Trophoblast cell (in vitro differentiated cells and primary cell): ENCODE measurements around the gene FAM168A.

Experiments
- DNase-seq, 2 donors: peaks; one replicate each; pipeline ENCODE4 v3.0.0-alpha.2; 2016
- H2AFZ ChIP-seq: 2 replicates; pipeline ENCODE4 v1.6.1; 2013; ENCODE audit warnings: low read length, moderate library complexity, mild to moderate bottlenecking; ENCODE audit not compliant: insufficient read depth, poor library complexity
- H2AK5ac ChIP-seq: 2 replicates; pipeline ENCODE4 v1.6.1; 2013; ENCODE audit warnings: mild to moderate bottlenecking, low read length
- H2BK120ac ChIP-seq: 2 replicates; pipeline ENCODE4 v1.6.1; 2013; ENCODE audit warnings: low read length, mild to moderate bottlenecking, moderate library complexity; ENCODE audit not compliant: insufficient read depth, poor library complexity
- H2BK12ac ChIP-seq: 2 replicates; pipeline ENCODE4 v1.6.1; 2013; ENCODE audit warnings: mild to moderate bottlenecking, low read length, moderate library complexity
- H2BK5ac ChIP-seq: 2 replicates; pipeline ENCODE4 v1.6.1; 2013; ENCODE audit warnings: low read length, low read depth, moderate library complexity, mild to moderate bottlenecking; ENCODE audit not compliant: poor library complexity
- H3K14ac ChIP-seq: 2 replicates; pipeline ENCODE4 v1.6.1; 2013; ENCODE audit warnings: mild to moderate bottlenecking, low read length
- H3K18ac ChIP-seq: 2 replicates; pipeline ENCODE4 v1.6.1; 2013; ENCODE audit warnings: mild to moderate bottlenecking, low read length
- H3K23ac ChIP-seq: 2 replicates; pipeline ENCODE4 v1.6.1; 2013; ENCODE audit warnings: low read length
- H3K27ac ChIP-seq: 2 replicates; pipeline ENCODE4 v1.5.1; 2013; ENCODE audit warnings: low read depth, mild to moderate bottlenecking, inconsistent platforms, low read length, moderate library complexity
- H3K27me3 ChIP-seq: 2 replicates; pipeline ENCODE4 v1.6.1; 2013; ENCODE audit warnings: inconsistent platforms, mild to moderate bottlenecking, low read length, moderate library complexity; ENCODE audit not compliant: insufficient read depth
- H3K36me3 ChIP-seq, 2 experiments: 1 replicate in 1 of 2; 2 replicates in 1 of 2; pipeline ENCODE4 v1.6.1; 2013; ENCODE audit warnings: low read length in 2 of 2, mild to moderate bottlenecking in 2 of 2, moderate library complexity in 1 of 2; ENCODE audit not compliant: insufficient read depth in 2 of 2, control insufficient read depth in 1 of 2
- H3K4ac ChIP-seq: 2 replicates; pipeline ENCODE4 v1.6.1; 2013; ENCODE audit warnings: low read depth, mild to moderate bottlenecking, low read length, moderate library complexity
- H3K4me1 ChIP-seq, 2 experiments: 1 replicate in 1 of 2; 2 replicates in 1 of 2; pipeline ENCODE4 v1.6.1; 2013; ENCODE audit warnings: low read length in 2 of 2, mild to moderate bottlenecking in 2 of 2, moderate library complexity in 1 of 2; ENCODE audit not compliant: insufficient read depth in 2 of 2, control insufficient read depth in 1 of 2
- H3K4me2 ChIP-seq: 2 replicates; pipeline ENCODE4 v1.6.1; 2013; ENCODE audit warnings: inconsistent platforms, mild to moderate bottlenecking, low read length, moderate library complexity
- H3K4me3 ChIP-seq: 2 replicates; pipeline ENCODE4 v1.5.1; 2013; ENCODE audit warnings: mild to moderate bottlenecking, low read depth, low read length, inconsistent platforms
- H3K79me1 ChIP-seq: one replicate; pipeline ENCODE4 v1.6.1; 2013; ENCODE audit warnings: low read length
- H3K79me2 ChIP-seq: 2 replicates; pipeline ENCODE4 v1.6.1; 2013; ENCODE audit warnings: low read length, mild to moderate bottlenecking; ENCODE audit not compliant: control insufficient read depth, insufficient read depth, poor library complexity
- H3K9ac ChIP-seq: 2 replicates; pipeline ENCODE4 v1.6.1; 2013; ENCODE audit warnings: mild to moderate bottlenecking, low read length
- H3K9me3 ChIP-seq: 2 replicates; pipeline ENCODE4 v1.6.1; 2013; ENCODE audit warnings: low read depth, mild to moderate bottlenecking, control low read depth, inconsistent platforms, low read length; ENCODE audit not compliant: insufficient read depth
- H4K12ac ChIP-seq: 2 replicates; pipeline ENCODE4 v1.6.1; 2013; ENCODE audit warnings: low read depth, mild to moderate bottlenecking, low read length, moderate library complexity
- H4K8ac ChIP-seq: 2 replicates; pipeline ENCODE4 v1.6.1; 2013; ENCODE audit warnings: low read depth, mild to moderate bottlenecking, low read length, moderate library complexity
- H4K91ac ChIP-seq: one replicate; pipeline ENCODE4 v1.6.1; 2013; ENCODE audit warnings: low read depth, mild to moderate bottlenecking, low read length, moderate library complexity
- WGBS: extraction: QIAGEN DNeasy Blood & Tissue Kit; methylation state at CpG from one replicate; pipeline ENCODE4 v1.1.7; 2013; ENCODE audit warnings: missing lambda C conversion rate; ENCODE audit not compliant: insufficient read length, insufficient coverage; ENCODE audit errors: extremely low coverage; 5-methylcytosine and 5-hydroxymethylcytosine counted together

Gene FAM168A

DNA sequence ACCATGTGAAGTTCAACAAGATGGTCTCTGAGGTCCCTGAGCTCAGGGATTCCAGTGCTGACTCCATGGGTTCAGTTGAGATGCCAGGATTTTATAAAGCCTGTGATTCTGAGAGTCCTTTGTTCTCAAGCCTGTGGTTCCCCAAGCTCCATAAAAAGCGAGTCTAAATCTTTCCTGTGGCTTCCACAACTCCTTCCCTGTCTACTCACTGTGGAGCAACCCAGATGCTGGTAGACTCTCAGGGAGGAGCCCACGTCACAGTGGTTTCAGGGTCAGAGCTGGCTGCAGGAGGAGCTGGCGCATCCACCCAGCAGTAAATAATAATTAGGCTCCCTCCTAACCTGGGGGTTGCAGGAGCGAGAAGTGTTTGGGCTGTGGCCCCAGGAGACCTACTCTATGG lies 223.8 kb downstream of the FAM168A start:
- H3K79me2 ChIP-seq: peaks cover 8% of the 10 kb centered on the region
- H3K4me1 ChIP-seq: peaks cover 13 to 15% of the 10 kb centered on the region in 2 experiments
- H4K8ac ChIP-seq: no peak overlapping the region
- H3K9me3 ChIP-seq: peaks cover 5% of the 10 kb centered on the region
- no peak overlapping the region for H2BK120ac ChIP-seq
- H2BK5ac ChIP-seq: peak overlapping the region; percentile 8
- H3K27ac ChIP-seq: peak overlapping the region; percentile 57
- peaks cover 10% of the 10 kb centered on the region for H3K79me1 ChIP-seq
- no peak overlapping the region for H3K18ac ChIP-seq
- peak overlapping the region; percentile 71 for H2AK5ac ChIP-seq
- peaks cover under 1 to 3% of the 10 kb centered on the region in 2 experiments for H3K36me3 ChIP-seq
- H2BK12ac ChIP-seq: no peak overlapping the region
- H4K91ac ChIP-seq: peak overlapping the region; percentile 11
- H3K4me2 ChIP-seq: no peak overlapping the region
- no peak overlapping the region for H3K9ac ChIP-seq
- H3K14ac ChIP-seq: no peak overlapping the region
- WGBS: no CpG with 5 or more reads among the region's 4 CpGs
- no peak overlapping the region for H2AFZ ChIP-seq
- H4K12ac ChIP-seq: no peak overlapping the region
- peak; percentile 34 to 57 for DNase-seq
- no peak overlapping the region for H3K4ac ChIP-seq
- no peak overlapping the region for H3K23ac ChIP-seq
- H3K27me3 ChIP-seq: no peaks in the 10 kb centered on the region
- no peak overlapping the region for H3K4me3 ChIP-seq

DNA sequence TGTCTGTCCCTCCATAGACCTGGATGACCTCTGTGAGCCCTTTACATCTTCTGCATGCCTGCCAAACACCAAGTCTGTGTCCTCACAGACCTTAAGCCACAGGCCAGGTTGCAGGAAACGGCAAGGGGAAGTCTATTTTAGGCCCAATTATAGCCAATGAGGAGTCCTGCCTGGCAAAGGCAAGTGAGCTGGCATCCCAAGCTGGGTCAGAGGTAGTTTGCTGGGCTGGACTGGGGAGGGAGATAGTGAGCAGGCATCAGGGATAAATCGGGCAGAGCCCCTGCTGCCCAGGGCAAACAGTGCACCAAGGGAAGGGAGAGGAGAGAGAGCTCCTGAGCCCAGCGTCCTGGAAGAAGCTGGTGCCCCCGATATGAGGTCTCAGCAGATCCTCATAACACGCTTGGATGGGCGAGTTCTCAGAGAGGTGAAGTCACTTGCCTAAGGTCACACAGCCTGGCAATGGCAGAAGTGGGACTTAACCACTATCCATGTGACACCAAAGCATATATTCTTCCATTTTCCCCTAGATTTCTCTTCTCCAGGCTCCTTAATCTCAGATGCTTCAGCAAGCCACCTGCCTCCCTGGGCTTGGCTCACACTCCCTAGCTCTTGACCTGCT lies 225.4 kb downstream of the FAM168A start:
- no CpG with 5 or more reads among the region's 6 CpGs for WGBS
- Histone ChIP-seq H2BK5ac (no peak overlapping the region), H2BK12ac (no peak overlapping the region), H3K79me2 (peaks cover 8% of the 10 kb centered on the region), H3K27me3 (no peaks in the 10 kb centered on the region), H3K14ac (no peak overlapping the region), H3K9ac (no peak overlapping the region), H3K27ac (no peak overlapping the region), H3K23ac (no peak overlapping the region), H3K4me1 (peaks cover 10 to 12% of the 10 kb centered on the region in 2 experiments), H3K9me3 (peaks cover 5% of the 10 kb centered on the region), H2AFZ (no peak overlapping the region), H3K36me3 (peaks cover 15 to 16% of the 10 kb centered on the region in 2 experiments), H4K12ac (no peak overlapping the region), H3K4ac (no peak overlapping the region), H3K79me1 (peaks cover 10% of the 10 kb centered on the region), H4K8ac (no peak overlapping the region), H3K18ac (no peak overlapping the region), H2AK5ac (no peak overlapping the region), H2BK120ac (no peak overlapping the region), H4K91ac (peak overlapping the region; percentile 28), H3K4me2 (no peak overlapping the region), H3K4me3 (no peak overlapping the region)
- no peak for DNase-seq

DNA sequence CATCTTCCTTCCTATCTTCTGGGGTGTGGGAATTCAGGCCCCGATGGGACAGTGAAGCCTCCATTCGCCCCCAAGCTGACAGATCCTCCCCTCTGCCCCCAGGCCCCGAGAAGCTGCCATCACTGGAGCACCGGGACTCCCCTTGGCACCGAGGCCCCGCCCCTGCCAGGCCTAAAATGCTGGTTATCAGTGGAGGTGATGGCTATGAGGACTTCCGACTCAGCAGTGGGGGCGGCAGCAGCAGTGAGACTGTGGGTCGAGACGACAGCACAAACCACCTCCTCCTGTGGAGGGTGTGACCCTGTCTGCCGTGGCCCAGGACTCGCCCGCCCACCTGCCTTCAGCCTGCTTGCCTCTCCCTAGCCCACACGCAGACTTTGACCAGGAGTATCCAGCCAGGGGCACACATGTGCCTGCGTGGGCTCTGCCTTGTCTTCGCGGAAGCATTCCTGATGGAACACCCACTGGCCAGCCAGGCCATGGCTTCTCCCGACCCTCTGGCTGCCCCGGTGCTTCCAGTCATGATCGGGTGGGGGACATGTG lies 230.4 kb downstream of the FAM168A start:
- Histone ChIP-seq H3K36me3 (peaks cover 51 to 59% of the 10 kb centered on the region in 2 experiments), H3K79me1 (no peaks in the 10 kb centered on the region), H3K79me2 (no peaks in the 10 kb centered on the region), H3K4ac (no peak overlapping the region), H4K12ac (no peak overlapping the region), H3K9ac (no peak overlapping the region), H3K27me3 (no peaks in the 10 kb centered on the region), H2AK5ac (no peak overlapping the region), H3K4me3 (no peak overlapping the region), H3K18ac (no peak overlapping the region), H3K23ac (no peak overlapping the region), H2BK120ac (no peak overlapping the region), H4K91ac (no peak overlapping the region), H4K8ac (no peak overlapping the region), H3K4me2 (no peak overlapping the region), H3K9me3 (peaks cover 5% of the 10 kb centered on the region), H3K14ac (no peak overlapping the region), H2AFZ (no peak overlapping the region), H2BK12ac (no peak overlapping the region), H2BK5ac (no peak overlapping the region), H3K27ac (no peak overlapping the region), H3K4me1 (no peaks in the 10 kb centered on the region)
- no peak for DNase-seq
- WGBS: no CpG with 5 or more reads among the region's 20 CpGs

DNA sequence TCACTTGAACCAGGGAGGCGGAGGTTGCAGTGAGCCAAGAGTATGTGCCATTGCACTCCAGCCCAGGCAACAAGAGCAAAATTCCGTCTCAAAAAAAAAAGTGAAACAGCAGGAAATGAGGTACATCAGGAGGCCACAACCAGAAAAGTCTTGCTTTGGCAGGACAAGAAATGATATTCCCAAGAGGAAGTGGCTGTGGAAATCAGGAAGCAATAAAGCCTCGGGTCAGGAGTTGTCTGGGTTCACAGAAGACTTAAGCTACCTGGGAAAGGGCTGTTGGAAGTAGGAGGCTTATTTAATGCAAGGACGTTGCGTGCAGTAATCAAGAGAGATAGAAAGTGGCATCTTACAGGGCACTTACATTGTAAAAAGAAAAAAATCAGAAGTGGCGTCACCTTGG lies 231.0 kb downstream of the FAM168A start:
- Histone ChIP-seq H4K91ac (no peak overlapping the region), H3K23ac (no peak overlapping the region), H4K12ac (no peak overlapping the region), H3K36me3 (peaks cover 57 to 65% of the 10 kb centered on the region in 2 experiments), H3K4ac (no peak overlapping the region), H2AFZ (no peak overlapping the region), H3K27ac (no peak overlapping the region), H3K9ac (no peak overlapping the region), H3K4me3 (no peak overlapping the region), H2AK5ac (no peak overlapping the region), H3K27me3 (no peaks in the 10 kb centered on the region), H3K79me2 (no peaks in the 10 kb centered on the region), H3K9me3 (peaks cover 7% of the 10 kb centered on the region), H3K14ac (no peak overlapping the region), H2BK120ac (no peak overlapping the region), H3K18ac (no peak overlapping the region), H3K79me1 (no peaks in the 10 kb centered on the region), H4K8ac (no peak overlapping the region), H2BK12ac (no peak overlapping the region), H2BK5ac (no peak overlapping the region), H3K4me1 (no peaks in the 10 kb centered on the region), H3K4me2 (no peak overlapping the region)
- WGBS: no CpG with 5 or more reads among the region's 6 CpGs
- DNase-seq: no peak
